Hematopoietic multipotent progenitor cell (in vitro differentiated cells): Measurements from ENCODE around the gene DUOXA2. TPM values are rescaled to one million over a fixed set of nuclear protein-coding genes. Genes with fewer than 3 reads are reported as not detected.
"Not testable (repeated sequence)": the region's sequence is repeated elsewhere in the genome, so short reads cannot be mapped to it uniquely, and the experiment has no call there.

Source experiments
- DNase-seq, 3 donors: peaks; one replicate each; pipeline ENCODE4 v3.0.0-alpha.2; 2011 to 2015; ENCODE audit warnings: low read depth in 2 of 3, low spot score in 2 of 3
- total RNA-seq: library from RNA; depleted of rRNA; stranded (reverse); fragments of >200 nt; gene quantifications from one replicate; pipeline ENCODE4 v1.2.3, GENCODE V29; 2012

The DUOXA2 gene
- total RNA-seq, 1 donor: under 0.01 TPM

DNA sequence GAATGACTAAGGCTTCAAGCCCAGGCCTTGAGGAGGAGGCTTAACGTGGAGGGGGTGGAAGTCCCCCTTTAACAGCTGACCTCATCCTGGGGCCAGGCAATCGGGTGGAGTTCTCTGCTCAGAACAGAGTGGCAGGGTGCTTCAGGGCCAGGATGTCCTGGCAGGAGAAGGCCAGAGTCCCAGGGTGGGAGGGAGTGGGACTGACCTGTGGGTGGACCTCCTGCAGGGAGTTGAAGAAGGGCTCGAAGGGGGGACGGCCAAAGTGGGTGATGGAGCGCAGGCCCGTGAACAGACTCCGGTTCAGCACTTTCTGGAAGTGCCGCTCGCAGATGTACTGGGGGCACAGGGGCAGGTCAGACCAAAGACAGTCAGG, 19.8 kb upstream of the DUOXA2 start:
- DNase-seq: no peak

DNA sequence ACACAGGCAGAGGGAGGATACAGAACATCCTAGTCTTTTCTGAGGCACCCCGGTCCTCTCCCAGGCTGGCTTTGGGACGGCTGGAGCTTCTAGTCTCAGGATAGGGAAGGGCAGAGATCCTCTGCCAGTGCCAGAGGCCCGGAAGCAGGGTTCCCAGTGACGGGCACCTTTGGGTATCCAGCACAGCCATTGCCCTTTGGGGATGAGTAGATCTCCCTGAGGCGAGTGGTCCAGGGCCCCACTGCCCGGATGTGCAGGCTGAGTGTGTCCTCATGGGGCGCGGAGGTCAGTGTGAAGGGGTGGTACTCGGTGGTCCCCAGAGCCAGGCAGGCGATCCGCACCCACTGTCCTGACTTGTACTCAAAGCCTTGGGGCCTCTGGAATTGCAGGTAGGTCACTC, 18.5 kb upstream of the DUOXA2 start:
- DNase-seq: no peak

DNA sequence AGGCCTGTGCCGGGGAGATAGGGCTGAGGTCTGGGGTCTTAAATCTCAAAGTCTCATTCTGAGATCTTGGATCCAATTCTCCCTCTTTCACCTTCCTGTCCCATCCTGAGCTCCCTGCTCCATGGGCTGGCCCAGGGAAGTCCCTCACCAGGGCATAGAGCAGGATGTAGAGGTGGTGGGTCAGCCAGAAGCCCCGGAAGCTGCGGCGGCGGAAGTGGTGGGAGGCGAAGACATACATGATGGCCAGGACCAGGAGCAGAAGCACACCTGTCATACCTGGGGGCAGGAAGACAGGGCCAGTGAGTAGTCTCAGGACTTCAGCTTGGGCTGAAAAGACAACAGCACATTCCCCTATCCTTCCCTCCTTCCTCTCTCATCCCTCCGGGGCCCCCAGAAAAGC, 16.7 kb upstream of the DUOXA2 start:
- DNase-seq: no peak

DNA sequence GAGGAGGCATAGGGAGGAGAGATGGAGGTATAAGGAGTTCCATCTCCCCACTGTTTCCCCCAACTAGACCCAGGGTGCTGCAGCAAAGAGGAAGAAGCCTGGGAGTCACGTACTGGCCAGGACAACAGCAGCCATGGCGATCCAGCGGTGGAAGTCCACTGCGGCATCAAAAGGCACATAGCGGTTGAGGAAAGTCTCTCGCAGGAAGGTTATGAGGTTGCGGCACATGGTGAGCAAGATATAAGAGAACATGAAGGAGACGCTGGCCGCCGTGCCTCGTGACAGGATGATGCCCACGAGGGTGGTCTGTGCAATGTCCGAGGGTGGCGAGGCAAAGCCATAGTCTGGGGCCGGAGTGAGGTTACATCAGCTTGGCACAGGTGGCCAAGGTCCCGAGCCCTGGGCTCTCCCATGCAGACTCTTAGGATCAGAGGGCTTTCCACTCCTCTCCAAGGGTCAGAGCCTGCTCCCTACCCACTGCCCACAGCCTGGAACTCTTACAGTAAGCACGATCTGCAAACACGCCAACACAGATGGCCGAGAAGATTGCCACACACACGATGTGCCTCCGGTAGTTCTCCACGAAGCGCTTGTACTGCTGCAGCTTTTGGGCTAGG, 14.5 kb upstream of the DUOXA2 start:
- DNase-seq: no peak

DNA sequence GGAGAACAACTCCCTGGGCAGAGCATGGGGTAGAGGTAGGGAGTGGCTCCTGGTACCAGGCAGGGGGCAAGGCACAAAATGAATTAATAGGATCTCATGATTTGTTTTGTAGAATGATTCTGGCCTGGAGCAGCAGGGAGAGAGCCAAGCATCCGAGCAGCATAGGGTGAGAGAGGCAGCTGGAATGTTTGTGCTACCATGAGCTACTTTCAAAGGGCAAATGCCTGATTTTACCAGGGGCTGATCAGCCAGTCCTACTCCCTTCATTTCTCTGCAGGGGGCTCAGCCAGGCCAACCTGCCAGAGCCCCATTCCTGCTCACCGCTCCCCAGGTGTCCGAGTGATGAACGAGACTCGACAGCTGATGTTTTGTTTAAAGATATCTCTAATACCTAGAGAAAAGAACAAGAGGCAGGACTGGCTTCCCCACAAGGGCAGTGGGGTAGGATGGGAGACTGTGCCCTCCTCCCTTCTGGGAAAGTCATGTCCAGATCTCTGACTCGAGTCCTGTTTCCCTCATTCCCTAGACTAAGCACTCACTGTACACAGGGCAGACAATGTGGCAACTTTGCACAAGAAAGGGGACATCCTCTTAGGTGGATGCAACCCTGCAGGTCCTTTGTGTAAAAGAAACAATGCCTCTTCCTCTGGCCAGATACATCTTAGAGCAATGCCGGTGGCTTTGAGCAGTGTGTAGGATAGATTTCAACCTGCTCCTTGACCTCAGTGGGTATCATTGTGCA, 13.1 kb upstream of the DUOXA2 start:
- no peak for DNase-seq

DNA sequence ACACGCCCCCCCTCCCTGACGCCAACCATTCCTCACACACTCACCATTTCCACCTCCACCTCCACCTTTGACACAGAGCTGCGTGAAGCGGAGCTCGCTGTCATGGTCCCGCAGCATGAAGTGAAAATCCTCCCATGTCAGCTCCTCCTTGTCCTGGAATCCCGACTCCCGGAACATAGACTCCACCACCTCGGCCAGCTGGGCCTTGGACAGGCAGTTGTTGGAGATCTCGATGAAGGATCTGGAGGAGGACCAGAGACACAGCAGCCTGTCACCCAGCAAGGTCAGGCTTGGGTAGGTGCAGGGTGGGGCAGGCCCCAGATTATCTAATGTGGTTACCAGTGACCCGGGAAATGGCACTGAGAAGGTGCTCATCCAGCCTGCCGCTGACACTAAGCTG, 12.4 kb upstream of the DUOXA2 start:
- DNase-seq: no peak

GRCh38 chr15:45102226-45102625, 11.9 kb upstream of the DUOXA2 start:
- no peak for DNase-seq

DNA sequence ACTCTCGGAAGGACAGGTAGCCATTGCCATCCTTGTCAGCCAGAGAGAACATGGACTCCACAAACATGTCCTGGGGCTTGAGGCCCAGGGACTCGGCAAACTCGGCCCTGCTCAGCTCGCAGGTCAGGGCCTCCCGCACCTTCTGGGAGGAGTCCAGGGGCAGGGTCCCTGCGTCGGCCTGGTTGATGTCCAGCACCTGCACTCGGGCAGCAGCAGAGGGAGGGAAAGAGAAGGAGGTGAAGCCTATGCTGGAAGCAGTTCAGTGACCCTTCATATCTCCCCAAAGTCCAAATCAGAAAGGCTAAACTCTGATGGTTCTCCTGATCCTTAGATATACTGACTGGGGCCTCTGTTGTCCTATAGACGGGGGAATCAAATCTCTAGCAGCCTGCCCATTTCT, 10.0 kb upstream of the DUOXA2 start:
- not testable (repeated sequence) for DNase-seq

DNA sequence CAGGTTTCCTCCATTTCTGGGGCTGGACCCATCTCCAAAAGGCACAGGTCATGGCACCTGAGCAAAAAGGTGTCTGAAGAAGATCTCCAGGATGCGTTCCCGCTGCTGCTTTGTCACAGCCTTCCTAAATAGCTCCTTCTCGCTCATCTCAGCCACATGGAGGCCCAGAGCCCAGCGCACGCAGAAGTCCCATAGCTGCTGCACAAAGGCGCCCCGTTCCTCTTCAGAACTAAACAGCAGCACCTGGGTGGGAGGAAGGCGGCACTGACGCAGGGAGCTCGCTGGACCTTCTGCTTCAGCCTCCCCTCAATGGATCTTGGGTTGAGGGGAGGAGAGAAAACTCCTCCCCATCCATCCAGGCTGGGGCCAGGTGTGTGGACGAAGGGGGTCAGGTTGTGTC, 8.5 kb upstream of the DUOXA2 start:
- DNase-seq: no peak

DNA sequence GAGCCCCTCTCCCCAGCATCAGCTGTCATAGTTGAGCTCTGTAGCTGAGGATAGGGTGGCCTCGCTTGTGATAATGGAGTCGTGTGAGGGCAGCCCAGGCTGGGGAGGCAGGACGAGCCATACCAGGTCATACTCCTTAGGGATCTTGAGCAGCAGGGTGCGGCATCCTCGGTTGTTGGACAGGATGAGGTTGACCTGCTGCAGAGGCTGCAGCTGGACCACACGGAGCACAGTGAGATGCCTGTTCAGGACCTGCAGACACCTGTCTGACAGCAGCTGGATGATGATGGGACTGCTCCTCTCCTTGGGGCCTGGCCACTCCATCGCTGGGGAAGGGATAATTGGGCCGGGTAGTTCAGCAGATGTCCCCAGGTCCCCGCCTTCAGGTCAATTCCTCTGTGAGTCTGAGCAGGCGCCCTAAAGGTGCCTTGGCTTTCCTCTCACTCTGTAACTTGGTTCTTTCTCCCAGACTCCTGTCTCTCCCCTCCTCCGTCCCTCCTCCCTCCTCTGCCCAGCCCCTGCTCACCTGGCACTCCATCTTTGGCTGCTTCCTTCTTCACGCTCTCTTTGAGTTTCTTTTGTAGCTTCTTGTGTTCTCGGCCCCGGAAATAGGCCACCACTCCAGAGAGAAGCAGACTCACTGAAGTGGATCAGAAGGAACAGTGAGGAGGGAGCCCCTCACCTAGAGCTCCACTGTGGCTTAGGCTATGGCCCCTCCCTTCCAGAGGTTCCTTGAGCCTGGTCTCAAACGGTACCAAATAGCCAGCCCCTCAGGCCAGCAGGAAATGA, 7.9 kb upstream of the DUOXA2 start:
- no peak for DNase-seq

GRCh38 chr15:45107941-45108630, 6.0 kb upstream of the DUOXA2 start:
- DNase-seq: no peak

GRCh38 chr15:45110256-45110820, 3.8 kb upstream of the DUOXA2 start:
- DNase-seq: peak in 1 of 3 donors; percentile 37

GRCh38 chr15:45111390-45112142, 2.6 kb upstream of the DUOXA2 start:
- DNase-seq: no peak

- DNase-seq: no peak
These were observed 2.0 kb upstream of the DUOXA2 start for GRCh38 chr15:45112143-45112590.

DNA sequence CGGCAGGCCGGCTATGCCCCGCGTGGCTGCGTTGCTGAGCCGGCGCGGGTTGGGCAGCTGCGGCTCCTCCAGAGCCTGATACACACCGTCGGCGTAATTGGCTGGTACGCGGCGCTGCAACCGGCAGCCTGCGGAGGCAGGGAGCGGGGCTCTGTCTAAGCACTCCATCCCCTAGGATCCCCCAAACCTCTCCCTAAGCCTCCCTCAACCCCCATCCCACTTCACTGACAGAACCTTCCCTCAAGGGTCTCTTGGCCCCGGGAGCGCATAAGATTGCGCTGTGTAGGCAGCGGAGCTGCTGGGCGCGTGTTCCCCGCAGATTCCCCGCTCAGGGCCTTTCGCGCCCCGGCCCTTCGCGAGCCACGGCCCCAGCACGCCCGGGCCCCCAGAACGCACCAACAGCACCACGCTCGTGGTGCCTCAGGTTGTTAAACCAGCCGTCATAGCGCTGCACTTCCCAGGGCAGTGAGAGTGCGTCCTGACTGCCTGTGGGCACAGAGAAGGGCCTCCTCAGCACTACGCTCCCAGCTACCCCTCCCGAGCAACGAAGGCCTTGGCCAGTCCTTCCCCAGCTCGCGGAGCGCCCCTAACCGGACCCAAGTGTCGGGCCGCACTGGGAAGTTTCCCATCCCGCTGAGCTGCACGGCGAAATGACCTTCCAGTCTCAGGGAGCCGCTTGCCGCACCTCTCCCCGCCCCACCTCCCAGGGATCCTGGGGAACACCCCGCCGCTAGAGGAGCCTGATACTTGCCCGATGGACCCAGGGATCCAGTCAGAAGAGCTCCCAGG, 1.3 kb upstream of the DUOXA2 start:
- DNase-seq: no peak

DNA sequence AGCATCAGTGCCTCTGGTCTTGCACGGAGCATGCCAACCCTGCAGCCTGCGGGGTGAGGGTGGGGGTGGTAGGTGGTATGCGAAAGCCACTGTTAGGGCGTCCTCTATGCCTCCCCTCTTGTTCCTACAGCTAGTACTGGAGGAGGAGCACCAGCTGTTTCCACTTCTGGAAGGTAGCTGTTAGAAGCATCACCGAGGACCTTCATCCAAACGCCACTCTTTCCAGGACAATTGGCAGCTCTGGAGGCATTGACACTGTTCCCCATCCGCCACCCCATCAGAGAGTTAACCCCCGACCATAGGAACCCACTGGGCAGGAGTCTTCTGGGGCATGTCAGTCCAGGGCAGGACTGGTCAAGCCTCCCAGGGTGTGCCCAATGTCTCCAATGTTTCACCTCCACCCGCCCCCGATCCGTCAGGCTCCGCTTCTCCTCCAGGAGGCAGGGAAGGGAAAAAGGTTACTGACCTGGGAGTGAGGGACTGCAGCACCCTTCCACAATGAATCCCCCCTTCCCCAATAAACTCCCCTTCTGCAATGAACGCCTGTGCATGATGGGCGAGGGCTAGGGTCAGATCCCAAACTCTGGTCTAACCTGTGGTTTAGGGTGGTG, 641 bp upstream of the DUOXA2 start:
- DNase-seq: peak in 1 of 3 donors; percentile 29

DNA sequence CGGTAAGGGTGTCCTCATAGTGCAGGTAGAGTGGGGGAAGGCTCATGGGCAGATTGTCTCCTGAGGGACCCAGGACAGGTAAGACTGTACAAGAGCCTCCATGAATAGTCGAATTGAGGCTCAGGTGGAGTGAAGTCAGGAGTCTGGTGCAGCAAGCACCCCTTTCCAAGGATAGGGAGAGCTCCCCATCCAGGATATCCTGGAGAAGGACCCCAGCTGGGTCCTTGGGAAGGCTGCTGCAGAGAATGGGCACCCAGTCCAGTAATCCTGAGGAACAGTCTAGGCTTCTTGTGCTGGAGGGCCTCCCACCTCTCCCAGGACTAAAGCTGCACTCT, 592 bp downstream of the DUOXA2 start:
- no peak for DNase-seq

- DNase-seq: no peak
These were observed 1.2 kb downstream of the DUOXA2 start for GRCh38 chr15:45115312-45115820.

DNA sequence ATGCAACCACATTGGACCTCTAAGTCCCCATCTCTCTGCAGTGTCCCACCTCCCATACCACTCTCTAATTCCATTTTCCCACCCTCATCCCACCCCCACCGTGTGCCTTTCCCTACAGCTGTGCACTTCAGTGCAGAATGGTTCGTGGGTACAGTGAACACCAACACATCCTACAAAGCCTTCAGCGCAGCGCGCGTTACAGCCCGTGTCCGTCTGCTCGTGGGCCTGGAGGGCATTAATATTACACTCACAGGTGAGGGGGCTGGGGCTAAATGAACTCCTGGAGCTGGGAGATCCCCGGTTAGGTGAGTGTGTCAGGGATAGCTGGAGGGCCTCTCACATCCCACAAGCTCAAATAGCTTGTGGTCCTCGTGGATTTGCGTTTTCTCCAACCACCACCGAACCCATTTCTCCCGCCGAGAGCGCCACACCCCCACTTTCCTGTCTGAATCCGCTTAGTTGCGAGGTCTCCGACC, 1.9 kb downstream of the DUOXA2 start:
- DNase-seq: no peak
